Metanephros (tissue), 2 donors: ENCODE data around the gene CCL21. TPM values are rescaled to one million over a fixed set of nuclear protein-coding genes. Genes with fewer than 3 reads are reported as not detected.

ENCODE experiments used
- small RNA-seq: library from RNA; depleted of rRNA; stranded (forward); fragments of <200 nt; gene quantifications from one replicate; pipeline ENCODE3, GENCODE V24; 2014; ENCODE audit warnings: low replicate concordance
- total RNA-seq: library from RNA; depleted of rRNA; stranded (reverse); fragments of >200 nt; gene quantifications from one replicate; pipeline ENCODE4 v1.2.3, GENCODE V29; 2014

CCL21 gene, protein sequence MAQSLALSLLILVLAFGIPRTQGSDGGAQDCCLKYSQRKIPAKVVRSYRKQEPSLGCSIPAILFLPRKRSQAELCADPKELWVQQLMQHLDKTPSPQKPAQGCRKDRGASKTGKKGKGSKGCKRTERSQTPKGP
- total RNA-seq: 26.2 TPM

GRCh38 chr9:34710023-34710422 is at the start of gene CCL21:
TSS of gene CCL21 (minus strand) at chr9:34710136. CDS start at chr9:34710066, 70 bp downstream.

GRCh38 chr9:34690983-34691935 is 18.7 kb downstream of the CCL21 start, which contains the start of gene CCL19:
TSS of gene CCL19 (minus strand) at chr9:34691276. CDS start at chr9:34691139, 137 bp downstream.

GRCh38 chr9:34662526-34663302 is 47.2 kb downstream of the CCL21 start, which contains the start of gene CCL27:
TSS of gene CCL27 (minus strand) at chr9:34662657. CDS start at chr9:34662633, 24 bp downstream.

Small RNAs within 50 kb of the gene (small RNA-seq; reads per million reads assigned to genes)
- gene CCL27: not detected

Other genes starting within 250 kb of the CCL21 start
- 0.41 TPM for gene ENHO, start 187.1 kb downstream of the CCL21 start, total RNA-seq
- gene CNTFR, start 120.4 kb downstream of the CCL21 start, total RNA-seq: 19.5 TPM
- 40.9 TPM for gene RPP25L, start 98.0 kb downstream of the CCL21 start, total RNA-seq
- 71.1 TPM for gene DCTN3, start 89.6 kb downstream of the CCL21 start, total RNA-seq
- gene ARID3C, start 81.1 kb downstream of the CCL21 start, total RNA-seq: 0.12 TPM
- gene SIGMAR1, start 72.3 kb downstream of the CCL21 start, total RNA-seq: 35.7 TPM
- gene GALT, start 63.5 kb downstream of the CCL21 start, total RNA-seq: 64.3 TPM
- 35.5 TPM for gene IL11RA, start 58.0 kb downstream of the CCL21 start, total RNA-seq
- not detected for gene CCL27, start 47.5 kb downstream of the CCL21 start, total RNA-seq
- 0.41 TPM for gene CCL19, start 18.9 kb downstream of the CCL21 start, total RNA-seq
- 0.23 TPM for gene PHF24, start 248.1 kb upstream of the CCL21 start, total RNA-seq